ENCODE measurements around the gene LGALS9C. TPM values are rescaled to one million over a fixed set of nuclear protein-coding genes. Genes with fewer than 3 reads are reported as not detected.
"Not testable (repeated sequence)": the region's sequence is repeated elsewhere in the genome, so short reads cannot be mapped to it uniquely, and the experiment has no call there.

LGALS9C gene
- total and polyA plus RNA-seq, 9 donors = 0.12 TPM; not detected in 8

DNA sequence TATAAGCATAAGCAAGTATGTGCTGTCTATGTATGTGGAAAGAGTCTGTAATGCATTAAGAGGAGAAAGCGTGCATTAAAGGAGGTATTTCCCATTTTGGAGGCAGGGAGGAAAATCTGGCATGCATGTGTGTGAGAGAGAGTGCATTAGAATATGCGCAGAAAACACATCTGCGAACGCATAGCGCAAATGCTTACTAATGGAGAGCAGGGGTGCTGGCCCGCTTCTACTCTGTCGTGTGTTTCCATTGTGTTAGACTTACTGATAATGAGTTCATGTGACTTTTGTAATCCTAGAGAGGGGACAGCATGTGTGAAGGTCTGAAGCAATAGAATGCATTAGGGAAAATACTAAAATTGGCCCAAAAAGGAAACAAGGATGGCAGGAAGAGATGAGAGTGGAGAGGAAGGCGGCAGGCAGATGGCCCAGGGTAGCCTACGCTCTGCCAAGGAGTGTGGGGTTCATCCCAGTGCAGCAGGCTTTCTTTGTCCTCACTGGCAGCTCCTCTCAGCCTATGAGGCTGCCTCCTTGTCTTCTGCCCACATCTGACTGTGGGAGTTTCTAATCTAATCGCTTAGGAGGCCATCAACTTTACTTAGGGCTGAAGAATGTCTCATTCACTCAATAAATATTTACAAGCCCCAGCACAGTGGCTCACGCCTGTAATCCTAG lies 12.6 kb upstream of the LGALS9C start:
- H3K4me1 ChIP-seq (ENCODE audit: insufficient read depth); H3K27ac ChIP-seq; intact Hi-C loops (cut with DNase I); H3K9me3 ChIP-seq; H3K27me3 ChIP-seq; H3K4me3 ChIP-seq; H3K36me3 ChIP-seq; DNase-seq: not testable (repeated sequence)
- WGBS, 3 donors = 78 to 81% (median 79%) methylated on average over 9 of the region's 11 CpGs

DNA sequence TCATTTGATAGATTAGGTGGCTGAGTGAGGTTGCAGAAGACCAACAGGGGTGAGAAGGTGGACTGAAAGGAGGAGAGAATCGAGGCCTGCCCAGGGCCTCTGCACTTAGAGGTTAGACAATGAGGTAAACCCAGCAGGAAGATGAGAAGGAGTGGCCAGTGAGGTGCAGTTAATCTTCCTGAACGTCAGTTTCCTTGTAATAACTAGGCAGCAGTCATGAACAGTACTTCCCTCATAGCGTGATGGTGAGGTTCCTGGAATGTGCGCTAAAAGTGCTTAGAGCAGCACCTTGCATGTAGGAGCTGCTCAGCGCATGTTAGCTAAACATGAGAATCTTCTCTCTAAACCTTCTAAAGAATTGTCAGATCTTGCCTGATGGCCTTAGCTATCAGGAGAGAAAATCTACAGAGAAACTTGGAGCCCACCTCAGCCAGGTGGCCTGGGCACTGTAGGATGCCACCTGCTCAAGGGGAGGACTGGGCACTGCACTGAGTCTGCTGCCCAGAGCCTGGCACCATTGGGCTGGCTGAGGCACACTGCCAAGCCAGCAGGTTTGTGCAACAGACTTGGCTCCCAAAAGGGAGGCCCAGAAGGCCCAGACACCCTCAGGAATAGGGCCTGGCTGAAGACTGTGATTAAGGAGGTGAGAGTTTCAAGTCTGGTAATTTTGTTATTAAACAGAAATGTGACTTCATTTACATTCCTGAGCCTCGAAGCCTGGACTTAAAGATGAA lies 10.2 kb upstream of the LGALS9C start:
- H3K4me1 ChIP-seq (ENCODE audit: insufficient read depth); intact Hi-C loops (cut with DNase I); H3K27ac ChIP-seq; H3K4me3 ChIP-seq; H3K9me3 ChIP-seq; DNase-seq; H3K27me3 ChIP-seq; H3K36me3 ChIP-seq: not testable (repeated sequence)
- 57 to 71% (median 61%) methylated on average over 5 to 6 of the region's 6 CpGs for WGBS, 3 donors

DNA sequence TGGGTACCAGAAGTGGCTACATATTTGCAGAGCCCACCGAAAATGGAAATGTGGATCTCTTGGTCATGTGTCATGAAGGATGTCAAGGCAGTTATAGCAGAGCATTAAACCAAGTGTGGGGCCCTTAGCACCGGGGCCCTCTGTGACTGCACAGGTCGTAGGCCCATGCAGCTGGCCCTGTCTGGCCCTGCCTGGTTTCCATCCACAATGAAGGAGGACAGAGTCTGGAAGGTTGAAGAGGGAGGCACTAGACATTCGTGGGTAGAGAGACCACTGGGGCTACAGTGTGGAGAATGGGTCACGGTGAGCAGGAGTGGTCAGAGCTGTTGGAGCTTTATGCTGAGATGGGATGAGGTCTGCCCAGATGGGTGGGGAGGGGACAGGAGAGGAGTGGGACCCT lies 9.6 kb upstream of the LGALS9C start:
- H3K4me1 ChIP-seq (ENCODE audit: insufficient read depth); intact Hi-C loops (cut with DNase I); H3K27ac ChIP-seq; H3K27me3 ChIP-seq; H3K9me3 ChIP-seq; H3K36me3 ChIP-seq; H3K4me3 ChIP-seq; DNase-seq: not testable (repeated sequence)
- WGBS, 3 donors = 84 to 90% (median 86%) methylated on average over 5 of the region's 5 CpGs

DNA sequence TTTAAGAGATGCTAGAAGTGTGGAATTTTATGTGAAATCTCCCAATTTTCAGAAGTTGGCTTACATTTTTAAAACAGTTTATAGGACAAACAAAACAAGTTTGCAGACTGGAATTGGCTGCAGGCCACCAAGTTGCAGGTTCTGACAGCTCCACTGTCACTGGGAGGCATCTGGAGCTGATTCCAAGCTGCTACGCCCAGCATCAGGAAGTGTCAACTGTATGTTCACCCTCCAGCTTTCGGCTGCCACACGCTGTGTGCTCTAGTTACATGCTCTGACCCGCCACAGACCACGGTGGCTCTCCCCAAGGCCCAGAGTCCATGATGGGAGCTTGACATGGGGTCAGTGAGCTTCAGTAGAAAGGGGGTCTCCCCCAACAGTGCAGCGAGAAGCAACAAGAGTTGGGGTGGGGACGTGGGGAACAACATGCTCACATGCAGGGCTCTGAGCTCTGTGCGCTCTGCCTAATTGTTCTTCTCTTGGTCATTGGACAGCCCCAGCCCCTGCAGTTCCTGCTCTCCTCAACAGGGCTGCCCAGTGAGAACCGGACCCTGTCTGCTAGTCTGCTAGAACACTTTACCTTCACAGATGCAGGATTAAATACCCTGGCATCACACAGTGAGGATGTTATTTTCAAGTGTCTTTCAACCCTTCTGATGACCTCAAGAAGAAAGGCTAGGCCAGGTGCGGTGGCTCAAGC lies 8.0 kb upstream of the LGALS9C start:
- intact Hi-C loops (cut with DNase I); H3K36me3 ChIP-seq; H3K9me3 ChIP-seq; H3K4me3 ChIP-seq; H3K4me1 ChIP-seq (ENCODE audit: insufficient read depth); H3K27me3 ChIP-seq; DNase-seq; H3K27ac ChIP-seq: not testable (repeated sequence)
- WGBS, 3 donors = 66 to 81% (median 77%) methylated on average over 9 of the region's 10 CpGs

DNA sequence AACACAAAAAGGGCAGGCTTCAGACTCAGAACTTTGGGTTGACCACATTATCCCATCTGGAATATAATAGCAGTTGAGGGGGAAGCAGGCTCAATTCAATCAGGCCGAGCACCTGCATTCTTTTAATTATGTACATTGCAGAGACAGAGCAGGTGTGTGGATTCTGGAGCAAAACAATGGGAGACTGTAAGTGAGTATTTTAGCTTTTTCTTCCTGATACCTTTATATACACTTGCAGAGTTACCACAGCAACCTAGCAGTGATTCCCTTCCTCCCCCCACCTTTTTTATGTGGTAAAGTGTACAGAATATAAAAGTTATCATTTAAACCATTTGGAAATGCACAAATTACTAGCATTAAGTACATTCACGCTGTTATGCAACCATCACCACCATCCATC lies 6.8 kb upstream of the LGALS9C start:
- H3K4me1 ChIP-seq (ENCODE audit: insufficient read depth); DNase-seq; H3K4me3 ChIP-seq; H3K36me3 ChIP-seq; H3K27me3 ChIP-seq; intact Hi-C loops (cut with DNase I); H3K27ac ChIP-seq; H3K9me3 ChIP-seq: not testable (repeated sequence)
- WGBS, 3 donors = 84 to 87% (median 87%) methylated on average over 2 of the region's 2 CpGs

DNA sequence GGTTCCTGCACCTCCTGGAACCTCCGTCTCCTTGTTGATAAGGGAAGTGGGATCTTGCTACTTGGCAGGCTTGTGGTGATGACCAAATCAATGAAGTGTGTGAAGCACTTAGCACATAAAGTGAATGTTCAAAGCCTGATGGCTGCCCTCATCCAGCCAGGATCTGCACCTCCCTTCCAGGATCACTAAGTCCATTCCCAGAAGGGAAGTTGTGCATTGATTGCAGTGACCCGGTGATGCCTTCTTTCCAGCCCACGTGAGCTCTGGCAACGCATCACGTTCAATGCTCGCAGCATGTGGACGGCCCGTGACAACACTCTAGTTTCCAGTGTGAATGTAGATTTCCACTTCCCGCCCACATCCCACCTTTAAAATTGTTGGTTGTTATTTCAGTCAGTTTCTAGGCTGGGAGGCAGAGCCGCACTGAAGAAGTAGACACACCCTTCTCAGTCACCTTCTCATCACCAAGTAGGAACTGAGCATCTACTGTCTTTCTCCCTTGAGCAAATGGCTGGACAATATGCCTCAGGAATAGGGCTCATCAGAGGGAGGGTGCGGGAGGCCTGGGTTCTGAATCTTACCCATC lies 6.2 kb upstream of the LGALS9C start:
- H3K36me3 ChIP-seq; H3K4me1 ChIP-seq (ENCODE audit: insufficient read depth); DNase-seq; H3K9me3 ChIP-seq; H3K4me3 ChIP-seq; intact Hi-C loops (cut with DNase I); H3K27ac ChIP-seq; H3K27me3 ChIP-seq: not testable (repeated sequence)
- WGBS, 3 donors = 70 to 80% (median 71%) methylated on average over 7 to 8 of the region's 11 CpGs

DNA sequence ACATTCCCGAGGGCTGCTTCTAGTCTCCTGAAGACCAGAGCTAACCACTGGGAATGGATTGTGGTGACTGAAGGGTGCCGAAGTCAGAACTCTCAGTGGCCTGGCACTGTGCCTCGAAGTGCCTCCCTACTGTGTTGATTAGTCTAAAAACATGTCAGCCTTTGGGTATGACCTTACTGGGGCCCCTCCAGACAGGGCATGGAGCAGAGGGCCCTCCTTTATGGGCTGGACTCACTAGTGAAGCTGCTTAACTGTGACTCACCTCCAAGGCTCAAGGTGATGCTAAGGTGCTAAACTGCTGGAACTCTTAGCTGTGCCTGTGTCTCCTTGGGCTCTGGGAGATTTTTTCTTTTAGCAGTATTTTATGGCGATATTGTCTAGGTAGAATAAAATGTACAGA lies 2.6 kb upstream of the LGALS9C start:
- DNase-seq; H3K27me3 ChIP-seq; intact Hi-C loops (cut with DNase I); H3K36me3 ChIP-seq; H3K27ac ChIP-seq; H3K9me3 ChIP-seq; H3K4me3 ChIP-seq; H3K4me1 ChIP-seq (ENCODE audit: insufficient read depth): not testable (repeated sequence)
- WGBS, 3 donors = 75 to 88% (median 75%) methylated on average over 2 to 3 of the region's 4 CpGs

DNA sequence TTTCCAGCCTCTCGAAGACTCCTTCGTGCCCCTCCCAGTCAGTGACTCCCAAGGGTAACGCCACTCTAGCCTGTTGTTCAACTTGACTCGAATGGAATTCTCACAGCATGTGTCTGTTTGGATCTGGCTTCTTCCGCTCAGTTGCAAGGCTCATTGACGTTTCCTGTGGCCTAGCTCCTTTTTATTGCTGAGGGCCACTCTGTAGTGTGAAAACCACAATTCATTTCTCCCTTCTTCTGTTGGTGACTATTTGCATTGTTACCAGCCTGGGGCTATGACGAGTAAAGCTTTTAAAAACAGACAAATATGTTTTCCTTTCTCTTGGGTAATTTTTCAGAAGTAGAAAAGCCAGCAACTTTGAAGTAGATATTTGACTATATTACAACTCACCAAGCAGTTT lies 1.8 kb upstream of the LGALS9C start:
- H3K9me3 ChIP-seq; H3K36me3 ChIP-seq; DNase-seq; intact Hi-C loops (cut with DNase I); H3K27me3 ChIP-seq; H3K4me1 ChIP-seq (ENCODE audit: insufficient read depth); H3K4me3 ChIP-seq; H3K27ac ChIP-seq: not testable (repeated sequence)
- WGBS, 3 donors = 53 to 61% (median 59%) methylated on average over 4 to 7 of the region's 7 CpGs

DNA sequence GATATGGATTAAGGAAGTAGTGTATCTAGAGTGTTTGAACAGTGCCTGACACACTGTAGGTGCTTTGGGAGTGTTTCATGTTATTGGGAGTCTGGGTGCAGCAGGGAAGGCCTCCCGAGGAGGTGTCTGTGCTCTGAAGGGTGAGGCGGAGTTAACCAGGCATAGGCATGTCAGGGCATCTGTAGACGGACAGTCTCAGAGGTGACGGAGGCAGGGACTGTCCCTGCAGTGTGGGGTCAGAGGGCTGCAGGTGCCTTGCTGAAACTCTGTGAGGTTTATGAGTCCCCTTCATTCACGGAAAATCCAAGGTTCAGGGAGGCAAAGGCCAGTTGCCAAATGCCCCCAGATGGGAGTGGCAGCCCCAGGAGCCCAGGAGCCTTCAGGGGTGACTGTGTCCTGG lies 778 bp downstream of the LGALS9C start:
- H3K27me3 ChIP-seq; H3K4me3 ChIP-seq; H3K27ac ChIP-seq; DNase-seq; H3K4me1 ChIP-seq (ENCODE audit: insufficient read depth); H3K36me3 ChIP-seq; H3K9me3 ChIP-seq; intact Hi-C loops (cut with DNase I): not testable (repeated sequence)
- WGBS, 3 donors = 68 to 86% (median 83%) methylated on average over 2 to 3 of the region's 5 CpGs

DNA sequence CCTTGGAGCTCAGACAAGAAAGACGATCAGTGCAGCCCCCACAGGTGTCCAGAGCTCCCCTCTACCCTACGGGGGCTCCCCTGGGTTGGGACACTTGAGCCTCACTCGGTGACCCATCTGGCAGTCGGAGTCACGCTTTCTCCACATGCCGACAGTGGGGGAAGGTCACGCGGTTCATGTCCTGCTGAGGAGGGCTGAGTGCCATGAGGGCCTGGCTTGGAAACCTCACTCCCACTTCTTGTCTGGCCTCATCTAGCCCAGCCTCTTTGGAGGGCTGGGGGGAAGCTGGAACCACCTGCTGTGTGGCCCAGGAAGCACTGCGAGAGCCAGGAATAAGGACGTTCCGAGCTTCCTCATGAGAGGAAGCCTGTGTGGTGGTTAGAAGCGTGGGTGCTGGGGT lies 1.8 kb downstream of the LGALS9C start:
- H3K27ac ChIP-seq; H3K4me1 ChIP-seq (ENCODE audit: insufficient read depth); intact Hi-C loops (cut with DNase I); DNase-seq; H3K4me3 ChIP-seq; H3K9me3 ChIP-seq; H3K36me3 ChIP-seq; H3K27me3 ChIP-seq: not testable (repeated sequence)
- 30 to 50% (median 34%) methylated on average over 6 to 7 of the region's 12 CpGs for WGBS, 3 donors

DNA sequence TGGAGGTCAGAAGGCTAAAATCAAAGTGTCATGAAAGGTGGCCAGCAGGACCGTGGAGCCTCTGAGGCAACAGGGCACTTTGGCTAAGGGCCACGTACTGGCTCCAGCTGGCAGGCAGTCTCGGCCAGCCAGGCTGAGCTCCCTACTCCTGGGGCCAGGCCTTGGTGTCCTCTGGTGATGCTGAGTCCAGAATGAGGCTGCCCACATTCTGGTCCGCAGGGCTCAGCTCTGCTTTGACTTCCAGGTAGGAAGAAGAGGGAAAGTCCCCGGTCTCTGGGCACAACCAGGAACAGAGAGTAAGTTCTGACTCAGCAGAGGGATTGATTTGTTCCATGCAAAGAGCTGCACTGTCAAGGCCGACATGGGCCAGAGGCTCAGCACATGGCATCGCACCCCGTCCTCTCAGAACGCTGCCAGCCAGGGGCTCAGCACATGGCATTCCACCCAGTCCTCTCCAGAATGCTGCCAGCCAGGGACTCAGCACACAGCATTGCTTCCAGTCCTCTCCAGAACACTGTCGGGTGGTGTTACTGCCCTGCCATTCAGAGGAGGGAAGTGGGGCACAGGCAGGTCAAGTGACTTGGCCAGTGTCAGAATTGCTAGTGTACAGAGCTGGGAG lies 2.5 kb downstream of the LGALS9C start:
- WGBS, 3 donors = 75 to 90% (median 80%) methylated on average over 2 to 6 of the region's 10 CpGs
- H3K4me1 ChIP-seq (ENCODE audit: insufficient read depth); intact Hi-C loops (cut with DNase I); DNase-seq; H3K9me3 ChIP-seq; H3K36me3 ChIP-seq; H3K27ac ChIP-seq; H3K4me3 ChIP-seq; H3K27me3 ChIP-seq: not testable (repeated sequence)

All from ovary (tissue), 9 donors.